ENCODE measurements around the gene SHH.

SHH gene

GRCh38 chr7:155750255-155751125, 61.8 kb downstream of the SHH start:
- no peak overlapping the region for H3K4me2 ChIP-seq (ENCODE audit: low read depth, low read length)
- H3F3A ChIP-seq (ENCODE audit: insufficient read depth, low read length), result peaks cover 32% of the 10 kb centered on the region
- H3K9me2 ChIP-seq (replicated peaks; ENCODE audit: insufficient read depth, low read length), result no peaks in the 10 kb centered on the region
- H3K9me3 ChIP-seq (replicated peaks; ENCODE audit: insufficient read depth, low read length), result no peaks in the 10 kb centered on the region
- H3K4me1 ChIP-seq (ENCODE audit: low read length), result peaks cover 84% of the 10 kb centered on the region
- DNase-seq, result no peak
- H3K4me3 ChIP-seq (ENCODE audit: low read length), result no peak overlapping the region
- peaks cover 86% of the 10 kb centered on the region for H3K79me2 ChIP-seq (ENCODE audit: low read length)
- TF ChIP-seq EZH2phosphoT487 (IDR thresholded peaks at IDR 0.05; ENCODE audit: low read length), result no peak
- no peak for TF ChIP-seq EZH2 (optimal IDR thresholded peaks at IDR 0.05; ENCODE audit: low read depth, low read length)
- TF ChIP-seq CTCF (IDR thresholded peaks at IDR 0.05; ENCODE audit: low read length), result no peak
- no peaks in the 10 kb centered on the region for H4K20me1 ChIP-seq (ENCODE audit: insufficient read depth, low read length)
- H2AFZ ChIP-seq (ENCODE audit: low read length), result no peak overlapping the region
- peaks cover 10% of the 10 kb centered on the region for H3K36me3 ChIP-seq (replicated peaks; ENCODE audit: insufficient read depth, low read length)
- no peak overlapping the region for H3K9ac ChIP-seq (ENCODE audit: low read length)
- H3K27me3 ChIP-seq (replicated peaks; ENCODE audit: insufficient read depth, low read length), result no peaks in the 10 kb centered on the region
- H3K27ac ChIP-seq (ENCODE audit: low read length), result peak overlapping the region; percentile 8; the same call in 1 of the 2 replicates

Measured in MM.1S (cell line).